Gastrocnemius medialis (tissue), 4 donors: Measurements from ENCODE around the gene OR2W3. TPM values are rescaled to one million over a fixed set of nuclear protein-coding genes. Genes with fewer than 3 reads are reported as not detected.

Experiments used
- ATAC-seq, 2 donors: fragments of 150-250 bp; one replicate each; pipeline ENCODE4 v1.9.1; 2016
- DNase-seq, 2 donors: peaks; one replicate each; pipeline ENCODE4 v3.0.0-alpha.2; 2019
- H3K27ac ChIP-seq, 4 donors: fragments of 200-600 bp; sonication (generic); 1 replicate in 1 of 4; 2 replicates in 3 of 4; pipeline ENCODE4 v1.5.1; 2016 to 2018; ENCODE audit warnings: mild to moderate bottlenecking in 2 of 4, moderate library complexity in 1 of 4
- H3K27me3 ChIP-seq, 3 donors: fragments of 200-600 bp; sonication (generic) in 2 of 3; 1 replicate in 1 of 3; 2 replicates in 2 of 3; pipeline versions ENCODE4 v1.5.1 to v1.6.0; 2016 to 2019; ENCODE audit warnings: mild to moderate bottlenecking in 1 of 3, moderate library complexity in 1 of 3
- H3K36me3 ChIP-seq, 2 donors: fragments of 200-600 bp; sonication (generic) in 1 of 2; one replicate each; pipeline ENCODE4 v1.5.1; 2017 to 2018
- H3K4me1 ChIP-seq, 2 donors: fragments of 200-600 bp; sonication (generic) in 1 of 2; one replicate each; pipeline ENCODE4 v1.5.1; 2016 to 2017; ENCODE audit warnings: mild to moderate bottlenecking in 2 of 2
- H3K4me3 ChIP-seq, 4 donors: fragments of 200-600 bp; sonication (generic) in 3 of 4; 1 replicate in 1 of 4; 2 replicates in 3 of 4; pipeline ENCODE4 v1.5.1; 2016 to 2019; ENCODE audit warnings: mild to moderate bottlenecking in 2 of 4
- H3K9me3 ChIP-seq, 3 donors: fragments of 200-600 bp; sonication (generic) in 2 of 3; 1 replicate in 1 of 3; 2 replicates in 2 of 3; pipeline ENCODE4 v1.5.1; 2016 to 2019
- CTCF ChIP-seq, 5 experiments: fragments of 450-650 bp in 3 of 5; fragments of 200-600 bp in 2 of 5; sonication (generic) in 2 of 5; IDR thresholded peaks in 4 of 5; conservative IDR thresholded peaks in 1 of 5; 1 replicate in 4 of 5; 2 replicates in 1 of 5; pipeline ENCODE4 v1.5.1; 2016 to 2019; ENCODE audit warnings: antibody characterized with exemption in 5 of 5, mild to moderate bottlenecking in 3 of 5, moderate library complexity in 3 of 5
- POLR2A ChIP-seq, 2 donors: fragments of 450-650 bp; IDR thresholded peaks; one replicate each; pipeline ENCODE4 v1.6.1; 2017; ENCODE audit warnings: antibody characterized with exemption in 2 of 2, mild to moderate bottlenecking in 2 of 2, moderate library complexity in 2 of 2
- in situ Hi-C, 4 donors: fragments of 200-750 bp; cut with MboI; loops; one replicate each; pipeline versions ENCODE4 v1.15.0 to v1.8.0; 2017; ENCODE audit warnings: low sequenced_read_pairs in 4 of 4
- intact Hi-C: fragments of 100-400 bp; cut with DNase I; formaldehyde crosslinking; loops from one replicate; pipeline ENCODE4 v1.15.1; 2023; ENCODE audit warnings: low total_unique reads
- total RNA-seq, 4 donors: library from RNA; depleted of rRNA; stranded (reverse); fragments of >200 nt; gene quantifications; one replicate each; pipeline versions ENCODE4 v1.1.0 to v1.2.3, GENCODE V29; 2016

The OR2W3 gene
- total RNA-seq, 4 donors from 2014 or later = 0.80 TPM; not detected in 3

DNA sequence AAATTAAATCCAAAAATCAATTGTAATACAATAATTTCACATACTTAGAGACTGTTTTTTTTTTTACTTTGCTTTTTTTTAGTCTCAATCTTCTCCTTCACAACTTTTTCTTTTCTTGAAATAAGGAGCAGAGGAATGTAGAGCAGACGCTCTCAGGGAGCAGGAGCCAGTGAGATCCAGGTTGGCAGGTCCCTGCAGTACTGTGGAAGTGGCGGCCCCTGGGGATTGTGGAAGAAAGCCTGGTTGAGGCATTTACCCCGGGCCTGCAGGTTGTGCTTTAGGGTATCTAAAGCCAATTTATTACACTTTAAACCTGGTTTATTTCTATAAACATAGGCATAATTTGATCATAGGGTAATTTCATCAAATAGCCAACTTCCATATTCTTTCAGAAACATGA lies 28.6 kb downstream of the OR2W3 start:
- Histone ChIP-seq H3K4me1 (no peaks in the 10 kb centered on the region), H3K4me3 (no peak overlapping the region), H3K9me3 (no peaks in the 10 kb centered on the region), H3K27me3 (no peaks in the 10 kb centered on the region), H3K27ac (no peak overlapping the region), H3K36me3 (no peaks in the 10 kb centered on the region)
- in situ Hi-C loops (no loop called here), intact Hi-C loops (no loop called here)
- no peak for TF ChIP-seq CTCF (IDR thresholded peaks at IDR 0.05 in 4 of 5, conservative IDR thresholded peaks at IDR 0.05 in 1 of 5)
- TF ChIP-seq POLR2A (IDR thresholded peaks at IDR 0.05) = no peak
- no peak for DNase-seq
- ATAC-seq = no peak

DNA sequence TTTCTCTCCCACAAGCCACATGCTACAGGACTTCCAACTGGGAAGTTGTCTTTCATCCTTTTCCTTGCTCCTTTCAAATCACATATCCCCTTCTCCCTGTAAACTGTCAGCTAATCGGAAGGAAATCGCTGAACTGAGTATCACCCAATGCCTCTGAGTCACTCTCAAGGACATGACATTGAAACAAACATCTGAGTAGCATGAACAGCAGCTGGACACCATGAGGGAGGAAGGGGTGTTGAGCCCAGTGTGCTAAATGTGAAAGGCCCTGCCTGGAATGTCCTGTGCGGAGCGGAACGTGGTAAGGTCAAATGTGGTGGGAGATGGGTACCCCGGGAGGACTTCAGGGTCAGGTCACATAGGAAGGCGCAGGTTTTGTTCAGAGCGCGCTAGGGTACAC lies 29.5 kb downstream of the OR2W3 start, which contains the start of gene OR2AJ1:
Gene OR2AJ1, plus strand, starts transcription at position 22 of the 400 bp plus-strand sequence. CDS start 8,880 bp downstream, outside the sequence.
- no peak within 1 kb of the TSS for H3K4me3 ChIP-seq
- no peaks in the 10 kb centered on the region for H3K4me1 ChIP-seq
- no peaks in the 10 kb centered on the region for H3K27me3 ChIP-seq
- H3K27ac ChIP-seq = no peak within 1 kb of the TSS
- no peaks in the 10 kb centered on the region for H3K36me3 ChIP-seq
- intact Hi-C loops (no loop called here), in situ Hi-C loops (no loop called here)
- DNase-seq = no peak
- H3K9me3 ChIP-seq = no peaks in the 10 kb centered on the region
- TF ChIP-seq CTCF (IDR thresholded peaks at IDR 0.05 in 4 of 5, conservative IDR thresholded peaks at IDR 0.05 in 1 of 5) = no peak
- no peak for TF ChIP-seq POLR2A (IDR thresholded peaks at IDR 0.05)
- no peak for ATAC-seq

- H3K27ac ChIP-seq = no peak overlapping the region
- H3K36me3 ChIP-seq = no peaks in the 10 kb centered on the region
- H3K27me3 ChIP-seq = no peaks in the 10 kb centered on the region
- H3K4me1 ChIP-seq = no peaks in the 10 kb centered on the region
- no peak for ATAC-seq
- no peak overlapping the region for H3K4me3 ChIP-seq
- no peaks in the 10 kb centered on the region for H3K9me3 ChIP-seq
- DNase-seq = no peak
- TF ChIP-seq POLR2A (IDR thresholded peaks at IDR 0.05) (no peak), CTCF (IDR thresholded peaks at IDR 0.05 in 4 of 5, conservative IDR thresholded peaks at IDR 0.05 in 1 of 5) (no peak)
- intact Hi-C loops = no loop called here
- in situ Hi-C loops = no loop called here
Observed at GRCh38 chr1:247933989-247934388, 38.6 kb downstream of the OR2W3 start.

GRCh38 chr1:247935781-247936180 lies 40.4 kb downstream of the OR2W3 start:
- Histone ChIP-seq H3K4me3 (no peak overlapping the region), H3K27me3 (no peaks in the 10 kb centered on the region), H3K27ac (no peak overlapping the region), H3K9me3 (no peaks in the 10 kb centered on the region), H3K36me3 (no peaks in the 10 kb centered on the region), H3K4me1 (no peaks in the 10 kb centered on the region)
- in situ Hi-C loops = no loop called here
- TF ChIP-seq CTCF (IDR thresholded peaks at IDR 0.05 in 4 of 5, conservative IDR thresholded peaks at IDR 0.05 in 1 of 5) (no peak), POLR2A (IDR thresholded peaks at IDR 0.05) (no peak)
- DNase-seq (no peak), ATAC-seq (no peak)
- intact Hi-C loops = no loop called here

GRCh38 chr1:247936415-247936814 lies 41.0 kb downstream of the OR2W3 start:
- ATAC-seq (no peak), DNase-seq (no peak)
- Histone ChIP-seq H3K27me3 (no peaks in the 10 kb centered on the region), H3K36me3 (no peaks in the 10 kb centered on the region), H3K9me3 (no peaks in the 10 kb centered on the region), H3K4me3 (no peak overlapping the region), H3K27ac (no peak overlapping the region), H3K4me1 (no peaks in the 10 kb centered on the region)
- in situ Hi-C loops (no loop called here), intact Hi-C loops (no loop called here)
- no peak for TF ChIP-seq POLR2A (IDR thresholded peaks at IDR 0.05)
- no peak for TF ChIP-seq CTCF (IDR thresholded peaks at IDR 0.05 in 4 of 5, conservative IDR thresholded peaks at IDR 0.05 in 1 of 5)
